ENCODE data around the gene GALNTL6.

DNA sequence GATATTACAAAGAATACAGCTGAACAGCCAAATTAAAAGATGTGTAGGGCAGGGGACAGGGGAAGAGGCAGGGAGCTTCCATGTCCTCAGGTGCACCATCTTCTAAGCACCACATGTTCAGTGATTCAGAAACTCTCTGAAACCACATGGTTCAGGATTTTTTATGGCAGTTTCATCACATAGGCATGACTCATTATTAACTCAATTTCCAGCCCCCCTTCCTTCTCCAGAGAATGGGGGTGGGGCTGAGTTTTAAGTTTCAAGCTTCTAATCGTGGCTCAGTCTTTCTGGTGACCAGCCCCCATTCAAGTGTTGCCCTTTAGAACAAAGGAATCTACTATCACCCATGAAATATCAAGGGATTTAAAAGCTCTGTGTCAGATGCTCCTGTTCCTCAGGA lies 1037.6 kb downstream of the GALNTL6 start:
- TF ChIP-seq, protein P1, sequence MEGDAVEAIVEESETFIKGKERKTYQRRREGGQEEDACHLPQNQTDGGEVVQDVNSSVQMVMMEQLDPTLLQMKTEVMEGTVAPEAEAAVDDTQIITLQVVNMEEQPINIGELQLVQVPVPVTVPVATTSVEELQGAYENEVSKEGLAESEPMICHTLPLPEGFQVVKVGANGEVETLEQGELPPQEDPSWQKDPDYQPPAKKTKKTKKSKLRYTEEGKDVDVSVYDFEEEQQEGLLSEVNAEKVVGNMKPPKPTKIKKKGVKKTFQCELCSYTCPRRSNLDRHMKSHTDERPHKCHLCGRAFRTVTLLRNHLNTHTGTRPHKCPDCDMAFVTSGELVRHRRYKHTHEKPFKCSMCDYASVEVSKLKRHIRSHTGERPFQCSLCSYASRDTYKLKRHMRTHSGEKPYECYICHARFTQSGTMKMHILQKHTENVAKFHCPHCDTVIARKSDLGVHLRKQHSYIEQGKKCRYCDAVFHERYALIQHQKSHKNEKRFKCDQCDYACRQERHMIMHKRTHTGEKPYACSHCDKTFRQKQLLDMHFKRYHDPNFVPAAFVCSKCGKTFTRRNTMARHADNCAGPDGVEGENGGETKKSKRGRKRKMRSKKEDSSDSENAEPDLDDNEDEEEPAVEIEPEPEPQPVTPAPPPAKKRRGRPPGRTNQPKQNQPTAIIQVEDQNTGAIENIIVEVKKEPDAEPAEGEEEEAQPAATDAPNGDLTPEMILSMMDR (conservative IDR thresholded peaks at IDR 0.05; ENCODE audit: low read length), result no peak
- TF ChIP-seq EZH2phosphoT487 (IDR thresholded peaks at IDR 0.05; ENCODE audit: borderline replicate concordance), result no peak
